ENCODE measurements around the gene GPR61. TPM values are rescaled to one million over a fixed set of nuclear protein-coding genes. Genes with fewer than 3 reads are reported as not detected.

Gene GPR61
- total and polyA plus RNA-seq, 9 of the 15 experiments (the other 6 are each of a cell fraction or from before 2014, with no cell fraction given): 0.04 to 1.1 (median 0.25) TPM; not detected in 4

- peaks cover 9 to 14% of the 10 kb centered on the region in 2 experiments; a peak in 4 of 5 replicates for H3K4me1 ChIP-seq (replicated peaks in 1 of 2; ENCODE audit: control insufficient read depth in 2 of 2, insufficient read depth in 2 of 2, low read length in 2 of 2)
- ChIA-PET CTCF (ENCODE audit: low intra/inter-chr PET ratio) (interaction anchor here (0.5 to 5.3 kb wide), 10 partner anchors 14 to 1750 kb away, joined by 3 to 131 read pairs (median 5); partner anchors contain the start of gene CYB561D1), POLR2A (interaction anchor here (0.6 to 4.9 kb wide), 20 partner anchors 10 to 1205 kb away, joined by 3 to 21 read pairs (median 4); partner anchors contain the start of genes ATXN7L2, CYB561D1, GNAI3 and PSMA5)
- H3K27me3 ChIP-seq (ENCODE audit: control insufficient read depth in 2 of 2, insufficient read depth in 2 of 2, low read length in 2 of 2): peaks cover 5 to 14% of the 10 kb centered on the region in 2 experiments
- peak overlapping the region; percentile 97 for H2AFZ ChIP-seq (ENCODE audit: low read depth, low read length)
- in situ Hi-C loops (cut with MboI) (loop anchor here (5.0 kb wide), 2 partner anchors 35 to 270 kb away; no protein-coding TSS in a partner anchor), intact Hi-C loops (cut with micrococcal nuclease) (loop anchor here (1.0 to 10.0 kb wide), 9 partner anchors 32 to 418 kb away; partner anchors contain the start of genes CYB561D1 and ELAPOR1)
- peak; percentile 88 to 91 (median 90) for DNase-seq (ENCODE audit: extremely low read depth in 1 of 4, low spot score in 3 of 4)
- ATAC-seq: peak; percentile 92
- 12% methylated on average over 12 of the region's 12 CpGs for WGBS (ENCODE audit: insufficient coverage, low coverage, missing lambda C conversion rate)
- no peak overlapping the region for H3K4me3 ChIP-seq
- H3K36me3 ChIP-seq (ENCODE audit: control insufficient read depth, insufficient read depth, low read length): no peaks in the 10 kb centered on the region
- BruUV-seq (replicated peaks): no TSS peak
- H3K79me2 ChIP-seq (ENCODE audit: control insufficient read depth, insufficient read depth, low read length): no peaks in the 10 kb centered on the region
- no peaks in the 10 kb centered on the region for H4K20me1 ChIP-seq (replicated peaks; ENCODE audit: control insufficient read depth, insufficient read depth, low read length)
- H3K9ac ChIP-seq (ENCODE audit: insufficient read depth in 1 of 2, low read depth in 2 of 2, low read length in 2 of 2): peak overlapping the region; percentile 12 to 21; a peak in 2 of 4 replicates
- peak; percentile 90 for FAIRE-seq
- peak overlapping the region; percentile 67 for H3K4me2 ChIP-seq (ENCODE audit: insufficient read depth, low read length)
- no peaks in the 10 kb centered on the region for H3K9me3 ChIP-seq (replicated peaks; ENCODE audit: control insufficient read depth, insufficient read depth, low read depth, low read length)
- no peaks in the 10 kb centered on the region for H3K9me1 ChIP-seq (ENCODE audit: control insufficient read depth, insufficient read depth, low read length)
- peak overlapping the region; percentile 63; the same call in 2 of the 3 replicates for H3K27ac ChIP-seq (ENCODE audit: extremely low read depth, low read depth, low read length)
- TF ChIP-seq, protein P1, sequence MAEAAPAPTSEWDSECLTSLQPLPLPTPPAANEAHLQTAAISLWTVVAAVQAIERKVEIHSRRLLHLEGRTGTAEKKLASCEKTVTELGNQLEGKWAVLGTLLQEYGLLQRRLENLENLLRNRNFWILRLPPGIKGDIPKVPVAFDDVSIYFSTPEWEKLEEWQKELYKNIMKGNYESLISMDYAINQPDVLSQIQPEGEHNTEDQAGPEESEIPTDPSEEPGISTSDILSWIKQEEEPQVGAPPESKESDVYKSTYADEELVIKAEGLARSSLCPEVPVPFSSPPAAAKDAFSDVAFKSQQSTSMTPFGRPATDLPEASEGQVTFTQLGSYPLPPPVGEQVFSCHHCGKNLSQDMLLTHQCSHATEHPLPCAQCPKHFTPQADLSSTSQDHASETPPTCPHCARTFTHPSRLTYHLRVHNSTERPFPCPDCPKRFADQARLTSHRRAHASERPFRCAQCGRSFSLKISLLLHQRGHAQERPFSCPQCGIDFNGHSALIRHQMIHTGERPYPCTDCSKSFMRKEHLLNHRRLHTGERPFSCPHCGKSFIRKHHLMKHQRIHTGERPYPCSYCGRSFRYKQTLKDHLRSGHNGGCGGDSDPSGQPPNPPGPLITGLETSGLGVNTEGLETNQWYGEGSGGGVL (CRISPR knock-in tag; IDR thresholded peaks at IDR 0.05): no peak
- TF ChIP-seq ZBTB7A (IDR thresholded peaks at IDR 0.05; ENCODE audit: borderline replicate concordance, control insufficient read depth, low read depth, low read length) (peak; percentile 79; the same call in 1 of the 2 replicates), CGGBP1 (CRISPR knock-in tag; IDR thresholded peaks at IDR 0.05) (no peak), BMI1 (IDR thresholded peaks at IDR 0.05; ENCODE audit: low read length) (no peak), ZNF3 (CRISPR knock-in tag; IDR thresholded peaks at IDR 0.05) (no peak), TEAD4 (IDR thresholded peaks at IDR 0.05; ENCODE audit: low read length) (no peak), TEAD4 (CRISPR knock-in tag; IDR thresholded peaks at IDR 0.05; ENCODE audit: borderline replicate concordance) (no peak), ZNF408 (CRISPR knock-in tag; IDR thresholded peaks at IDR 0.05; ENCODE audit: low read depth) (no peak), TCF7 (IDR thresholded peaks at IDR 0.05; ENCODE audit: borderline replicate concordance) (0 out of 2 replicates have a peak, but pooled peaks have one; percentile 1), ZNF655 (CRISPR knock-in tag; IDR thresholded peaks at IDR 0.05) (no peak), ZC3H8 (IDR thresholded peaks at IDR 0.05) (no peak), ZEB2 (IDR thresholded peaks at IDR 0.05) (no peak), BDP1 (IDR thresholded peaks at IDR 0.05; ENCODE audit: insufficient read depth, insufficient read length) (no peak), BRD4 (IDR thresholded peaks at IDR 0.05) (no peak), CXXC5 (CRISPR knock-in tag; IDR thresholded peaks at IDR 0.05) (no peak), TFE3 (CRISPR knock-in tag; IDR thresholded peaks at IDR 0.05) (no peak)
- TF ChIP-seq, protein P2, sequence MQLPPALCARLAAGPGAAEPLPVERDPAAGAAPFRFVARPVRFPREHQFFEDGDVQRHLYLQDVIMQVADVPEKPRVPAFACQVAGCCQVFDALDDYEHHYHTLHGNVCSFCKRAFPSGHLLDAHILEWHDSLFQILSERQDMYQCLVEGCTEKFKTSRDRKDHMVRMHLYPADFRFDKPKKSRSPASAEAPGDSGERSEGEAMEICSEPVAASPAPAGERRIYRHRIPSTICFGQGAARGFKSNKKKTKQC (CRISPR knock-in tag; IDR thresholded peaks at IDR 0.05): no peak
These were observed 7.1 kb upstream of the GPR61 start for GRCh38 chr1:109532365-109533136.

Measured in K562 (cell line).